Measurements from ENCODE around the gene GAB1. TPM values are rescaled to one million over a fixed set of nuclear protein-coding genes. Genes with fewer than 3 reads are reported as not detected.

The GAB1 gene
- total RNA-seq, 1 donor from 2014 or later = 29.0 TPM

- no peak overlapping the region for H3K4me3 ChIP-seq
- H3K4me1 ChIP-seq = peaks cover 68% of the 10 kb centered on the region
- H3K36me3 ChIP-seq = no peaks in the 10 kb centered on the region
- TF ChIP-seq CTCF (IDR thresholded peaks at IDR 0.05) (no peak), POLR2AphosphoS5 (IDR thresholded peaks at IDR 0.05; ENCODE audit: insufficient read depth in 1 of 2, low read depth in 1 of 2) (no peak), POLR2A (IDR thresholded peaks at IDR 0.05) (no peak)
- intact Hi-C loops (cut with DNase I) = no loop called here
- no peaks in the 10 kb centered on the region for H3K27me3 ChIP-seq
- H3K27ac ChIP-seq = peak overlapping the region; percentile 5
- DNase-seq (ENCODE audit: extremely low spot score in 2 of 2) = no peak
- H3K9me3 ChIP-seq = no peaks in the 10 kb centered on the region
These were observed 23.0 kb downstream of the GAB1 start for GRCh38 chr4:143359644-143360193.

- H3K27me3 ChIP-seq = no peaks in the 10 kb centered on the region
- no peak overlapping the region for H3K4me3 ChIP-seq
- no peaks in the 10 kb centered on the region for H3K9me3 ChIP-seq
- no peak for TF ChIP-seq CTCF (IDR thresholded peaks at IDR 0.05)
- no peak for TF ChIP-seq POLR2A (IDR thresholded peaks at IDR 0.05)
- TF ChIP-seq POLR2AphosphoS5 (IDR thresholded peaks at IDR 0.05; ENCODE audit: insufficient read depth in 1 of 2, low read depth in 1 of 2) = no peak
- intact Hi-C loops (cut with DNase I) = no loop called here
- H3K27ac ChIP-seq = no peak overlapping the region
- no peak for DNase-seq (ENCODE audit: extremely low spot score in 2 of 2)
- H3K36me3 ChIP-seq = no peaks in the 10 kb centered on the region
- H3K4me1 ChIP-seq = peaks cover 61% of the 10 kb centered on the region
These were observed 24.4 kb downstream of the GAB1 start for GRCh38 chr4:143360838-143361625.

GRCh38 chr4:143362349-143363046 is 25.8 kb downstream of the GAB1 start:
- H3K4me1 ChIP-seq = peaks cover 52% of the 10 kb centered on the region
- no peak overlapping the region for H3K27ac ChIP-seq
- TF ChIP-seq POLR2AphosphoS5 (IDR thresholded peaks at IDR 0.05; ENCODE audit: insufficient read depth in 1 of 2, low read depth in 1 of 2) (no peak), CTCF (IDR thresholded peaks at IDR 0.05) (no peak), POLR2A (IDR thresholded peaks at IDR 0.05) (no peak)
- no peaks in the 10 kb centered on the region for H3K27me3 ChIP-seq
- no peak for DNase-seq (ENCODE audit: extremely low spot score in 2 of 2)
- H3K4me3 ChIP-seq = no peak overlapping the region
- intact Hi-C loops (cut with DNase I) = no loop called here
- no peaks in the 10 kb centered on the region for H3K36me3 ChIP-seq
- no peaks in the 10 kb centered on the region for H3K9me3 ChIP-seq

GRCh38 chr4:143363332-143363731 is 26.7 kb downstream of the GAB1 start:
- Histone ChIP-seq H3K9me3 (no peaks in the 10 kb centered on the region), H3K27me3 (no peaks in the 10 kb centered on the region), H3K36me3 (no peaks in the 10 kb centered on the region), H3K27ac (no peak overlapping the region), H3K4me3 (no peak overlapping the region), H3K4me1 (peaks cover 50% of the 10 kb centered on the region)
- TF ChIP-seq POLR2AphosphoS5 (IDR thresholded peaks at IDR 0.05; ENCODE audit: insufficient read depth in 1 of 2, low read depth in 1 of 2) (no peak), POLR2A (IDR thresholded peaks at IDR 0.05) (no peak), CTCF (IDR thresholded peaks at IDR 0.05) (no peak)
- intact Hi-C loops (cut with DNase I) = no loop called here
- no peak for DNase-seq (ENCODE audit: extremely low spot score in 2 of 2)

Data from vagina (tissue), 2 donors.